Liver (tissue), 9 donors: ENCODE results near the gene SKAP1. TPM values are rescaled to one million over a fixed set of nuclear protein-coding genes. Genes with fewer than 3 reads are reported as not detected.

ENCODE experiments used
- DNase-seq: peaks from one replicate; pipeline ENCODE4 v3.0.0-alpha.2; 2017; ENCODE audit warnings: low spot score
- H3K27ac ChIP-seq, 2 donors: one replicate each; pipeline ENCODE4 v1.7.0; 2013; ENCODE audit warnings: inconsistent platforms in 2 of 2, low read length in 2 of 2, control low read depth in 1 of 2, low read depth in 1 of 2, mild to moderate bottlenecking in 1 of 2
- H3K27me3 ChIP-seq, 4 donors: one replicate each; pipeline versions ENCODE4 v1.6.1 to v1.7.0; 2013; ENCODE audit warnings: low read length in 3 of 4, inconsistent platforms in 1 of 4, mild to moderate bottlenecking in 1 of 4, moderate library complexity in 1 of 4; ENCODE audit not compliant: control insufficient read depth in 4 of 4, insufficient read depth in 4 of 4
- H3K36me3 ChIP-seq, 4 donors: one replicate each; pipeline versions ENCODE4 v1.6.1 to v1.7.0; 2013; ENCODE audit warnings: low read length in 3 of 4, mild to moderate bottlenecking in 3 of 4, low read depth in 1 of 4, moderate library complexity in 1 of 4; ENCODE audit not compliant: control insufficient read depth in 4 of 4, insufficient read depth in 3 of 4
- H3K4me1 ChIP-seq, 4 donors: one replicate each; pipeline versions ENCODE4 v1.6.1 to v1.7.0; 2013; ENCODE audit warnings: low read length in 3 of 4, mild to moderate bottlenecking in 3 of 4, moderate library complexity in 1 of 4; ENCODE audit not compliant: control insufficient read depth in 4 of 4, insufficient read depth in 4 of 4
- H3K4me3 ChIP-seq, 3 donors: one replicate each; pipeline versions ENCODE4 v1.6.1 to v1.7.0; 2013; ENCODE audit warnings: low read length in 3 of 3, control low read depth in 1 of 3, low read depth in 1 of 3, mild to moderate bottlenecking in 1 of 3
- H3K9ac ChIP-seq, 2 donors: one replicate each; pipeline ENCODE4 v1.7.0; 2013; ENCODE audit warnings: low read length in 2 of 2, mild to moderate bottlenecking in 2 of 2, moderate library complexity in 2 of 2, control low read depth in 1 of 2, low read depth in 1 of 2
- H3K9me3 ChIP-seq, 4 donors: one replicate each; pipeline versions ENCODE4 v1.6.1 to v1.7.0; 2013; ENCODE audit warnings: low read length in 3 of 4; ENCODE audit not compliant: control insufficient read depth in 4 of 4
- ATF3 ChIP-seq: IDR thresholded peaks from 2 replicates; pipeline ENCODE4 v1.6.1; 2016; ENCODE audit warnings: antibody characterized with exemption
- CTCF ChIP-seq: fragments of 150-350 bp; IDR thresholded peaks from 2 replicates; pipeline ENCODE4 v1.5.1; 2017; ENCODE audit warnings: improper control_type of control experiment, low read depth, low read length; ENCODE audit not compliant: missing input control
- EGR1 ChIP-seq, 2 donors: IDR thresholded peaks; 2 replicates each; pipeline ENCODE4 v1.6.1; 2016 to 2018; ENCODE audit warnings: antibody characterized with exemption in 2 of 2, low read depth in 2 of 2
- FOXA1 ChIP-seq: IDR thresholded peaks from 2 replicates; pipeline ENCODE4 v1.6.1; 2016; ENCODE audit warnings: antibody characterized with exemption
- FOXA2 ChIP-seq: IDR thresholded peaks from 2 replicates; pipeline ENCODE4 v1.6.1; 2016; ENCODE audit warnings: antibody characterized with exemption
- GABPA ChIP-seq, 2 donors: IDR thresholded peaks in 1 of 2; conservative IDR thresholded peaks in 1 of 2; 2 replicates each; pipeline ENCODE4 v1.6.1; 2016; ENCODE audit warnings: antibody characterized with exemption in 2 of 2, mild to moderate bottlenecking in 1 of 2, moderate library complexity in 1 of 2
- HNF4A ChIP-seq, 2 donors: conservative IDR thresholded peaks; 2 replicates each; pipeline ENCODE4 v1.6.1; 2016; ENCODE audit warnings: antibody characterized with exemption in 2 of 2, mild to moderate bottlenecking in 2 of 2
- HNF4G ChIP-seq: IDR thresholded peaks from 2 replicates; pipeline ENCODE4 v1.6.1; 2016; ENCODE audit warnings: antibody characterized with exemption
- JUND ChIP-seq, 2 donors: IDR thresholded peaks; 2 replicates each; pipeline ENCODE4 v1.6.1; 2016; ENCODE audit warnings: antibody characterized with exemption in 2 of 2
- MAX ChIP-seq: IDR thresholded peaks from 2 replicates; pipeline ENCODE4 v1.6.1; 2016; ENCODE audit warnings: antibody characterized with exemption
- NR2F2 ChIP-seq: IDR thresholded peaks from 2 replicates; pipeline ENCODE4 v1.6.1; 2016; ENCODE audit warnings: antibody characterized with exemption
- RAD21 ChIP-seq, 2 donors: IDR thresholded peaks; 2 replicates each; pipeline ENCODE4 v1.6.1; 2016; ENCODE audit warnings: antibody characterized with exemption in 2 of 2, mild to moderate bottlenecking in 2 of 2
- RXRA ChIP-seq, 2 donors: IDR thresholded peaks; 2 replicates each; pipeline ENCODE4 v1.6.1; 2017 to 2018; ENCODE audit warnings: antibody characterized with exemption in 2 of 2, mild to moderate bottlenecking in 1 of 2
- SP1 ChIP-seq: IDR thresholded peaks from 2 replicates; pipeline ENCODE4 v1.6.1; 2018; ENCODE audit warnings: antibody characterized with exemption, mild to moderate bottlenecking
- TAF1 ChIP-seq: conservative IDR thresholded peaks from 2 replicates; pipeline ENCODE4 v1.6.1; 2016; ENCODE audit warnings: antibody characterized with exemption, mild to moderate bottlenecking
- YY1 ChIP-seq: IDR thresholded peaks from 2 replicates; pipeline ENCODE4 v1.6.1; 2016; ENCODE audit warnings: antibody characterized with exemption, mild to moderate bottlenecking
- ZBTB33 ChIP-seq: IDR thresholded peaks from 2 replicates; pipeline ENCODE4 v1.6.1; 2016; ENCODE audit warnings: antibody characterized with exemption
- WGBS: extraction: QIAGEN DNeasy Blood & Tissue Kit; methylation state at CpG from one replicate; pipeline ENCODE4 v1.1.7; 2013; 5-methylcytosine and 5-hydroxymethylcytosine counted together
- polyA plus RNA-seq, 2 donors: library from polyadenylated mRNA; stranded (reverse) in 1 of 2; unstranded in 1 of 2; fragments of 200-250 nt in 1 of 2; fragments of >200 nt in 1 of 2; fragmentation: Nextera tagmentation in 1 of 2; extraction: Ambion mirVana in 1 of 2; gene quantifications; one replicate each; pipeline versions ENCODE4 v1.2.1 to v1.2.3, GENCODE V29; 2013 to 2015
- total RNA-seq, 2 donors: library from RNA; depleted of rRNA; stranded (reverse); fragments of >200 nt; gene quantifications; one replicate each; pipeline ENCODE4 v1.2.3, GENCODE V29; 2014
- donor health status: healthy.
- donor health status: healthy.
- donor health status: healthy.
- donor health status: healthy.
- donor health status: healthy.

The SKAP1 gene
- total and polyA plus RNA-seq, 4 donors = 2.5 to 20.8 (median 11.3) TPM

- Histone ChIP-seq H3K9me3 (no peaks in the 10 kb centered on the region), H3K27ac (no peak overlapping the region), H3K27me3 (peaks cover 0 to 25% (median 10%) of the 10 kb centered on the region in 4 donors), H3K9ac (no peak overlapping the region), H3K4me3 (no peak overlapping the region), H3K36me3 (no peaks in the 10 kb centered on the region), H3K4me1 (peaks cover 0 to 4% (median 1%) of the 10 kb centered on the region in 4 donors)
- DNase-seq = peak; percentile 35
- TF ChIP-seq FOXA2 (no peak), HNF4G (no peak), ZBTB33 (no peak), NR2F2 (no peak), GABPA (IDR thresholded peaks at IDR 0.05 in 1 of 2, conservative IDR thresholded peaks at IDR 0.05 in 1 of 2) (no peak)
- WGBS = 23% methylated on average over 16 of the region's 16 CpGs
These were observed 119.2 kb downstream of the SKAP1 start for GRCh38 chr17:48310748-48311213.

- WGBS = 10% methylated on average over 1 of the region's 1 CpG
- Histone ChIP-seq H3K4me3 (no peak overlapping the region), H3K27ac (no peak overlapping the region), H3K27me3 (peaks cover 0 to 22% (median 10%) of the 10 kb centered on the region in 4 donors), H3K9me3 (no peaks in the 10 kb centered on the region), H3K36me3 (no peaks in the 10 kb centered on the region), H3K4me1 (peaks cover 0 to 4% (median 1%) of the 10 kb centered on the region in 4 donors), H3K9ac (no peak overlapping the region)
- DNase-seq = no peak
- TF ChIP-seq FOXA2 (no peak), HNF4A (conservative IDR thresholded peaks at IDR 0.05) (no peak), EGR1 (IDR thresholded peaks at IDR 0.05; ENCODE audit: low read depth in 2 of 2) (no peak), SP1 (no peak), ZBTB33 (no peak), JUND (IDR thresholded peaks at IDR 0.05) (no peak), ATF3 (no peak), HNF4G (no peak), RXRA (IDR thresholded peaks at IDR 0.05) (no peak), TAF1 (no peak), FOXA1 (no peak), MAX (no peak), RAD21 (IDR thresholded peaks at IDR 0.05) (no peak), GABPA (IDR thresholded peaks at IDR 0.05 in 1 of 2, conservative IDR thresholded peaks at IDR 0.05 in 1 of 2) (no peak), NR2F2 (no peak), YY1 (no peak), CTCF (no peak)
These were observed 121.4 kb downstream of the SKAP1 start for GRCh38 chr17:48308581-48308980.
